Left lung (tissue), 10 donors: ENCODE measurements around the gene LYSMD2. TPM values are rescaled to one million over a fixed set of nuclear protein-coding genes. Genes with fewer than 3 reads are reported as not detected.
A peak's percentile ranks its signal among the peaks of the same experiment; 100 is the strongest.

ENCODE experiments used
- ATAC-seq: fragments of 200-7000 bp; cut with Tn5 transposase; one replicate; pipeline ENCODE4 v1.9.1; 2020; ENCODE audit warnings: moderate library complexity
- DNase-seq, 4 donors: peaks; one replicate each; pipeline ENCODE4 v3.0.0-alpha.2; 2013 to 2020
- H3K27ac ChIP-seq, 2 donors: fragments of 200-600 bp; sonication (generic) in 1 of 2; one replicate each; pipeline versions ENCODE4 v1.5.0 to v1.8.0; 2020 to 2021
- H3K27me3 ChIP-seq, 2 donors: fragments of 200-600 bp; sonication (generic) in 1 of 2; one replicate each; pipeline versions ENCODE4 v1.5.0 to v1.8.0; 2020 to 2021
- H3K36me3 ChIP-seq, 2 donors: fragments of 200-600 bp; sonication (generic) in 1 of 2; one replicate each; pipeline versions ENCODE4 v1.5.0 to v1.8.0; 2020 to 2021
- H3K4me1 ChIP-seq, 2 donors: fragments of 200-600 bp; one replicate each; pipeline ENCODE4 v1.8.0; 2021
- H3K4me3 ChIP-seq, 2 donors: fragments of 200-600 bp; sonication (generic) in 1 of 2; one replicate each; pipeline versions ENCODE4 v1.5.0 to v1.8.0; 2020 to 2021; ENCODE audit warnings: mild to moderate bottlenecking in 1 of 2
- H3K9me3 ChIP-seq, 2 donors: fragments of 200-600 bp; sonication (generic) in 1 of 2; one replicate each; pipeline versions ENCODE4 v1.5.0 to v1.8.0; 2020 to 2021
- CTCF ChIP-seq, 2 donors: fragments of 200-600 bp; sonication (generic) in 1 of 2; IDR thresholded peaks; one replicate each; pipeline versions ENCODE4 v1.5.0 to v1.8.0; 2021; ENCODE audit warnings: antibody characterized with exemption in 2 of 2
- intact Hi-C, 2 donors: fragments of 100-400 bp; cut with DNase I; formaldehyde crosslinking; loops; one replicate each; pipeline versions ENCODE4 v1.11.2 to v1.14.2; 2022
- polyA plus RNA-seq, 6 donors: library from polyadenylated mRNA; unstranded; fragments of 120-200 nt; gene quantifications; one replicate each; pipeline ENCODE4 v1.2.1, GENCODE V29; 2013; ENCODE audit not compliant: insufficient read length in 6 of 6
- total RNA-seq, 2 donors: library from RNA; stranded (reverse); fragmentation: NEBNext Ultra II Directional; extraction: Animal tissue kit (Norgen Biotek cat#: 25700); gene quantifications; one replicate each; pipeline ENCODE4 v1.2.1, GENCODE V29; 2021
- donor health status: DM: no; HTN: yes; CAD: no.
- donor health status: DM: no; HTN: no; CAD: no.

The LYSMD2 gene
- total and polyA plus RNA-seq, 8 donors = 5.2 to 19.6 (median 6.0) TPM

GRCh38 chr15:51736751-51737521, 519 bp downstream of the LYSMD2 start:
- no peaks in the 10 kb centered on the region for H3K9me3 ChIP-seq
- no peaks in the 10 kb centered on the region for H3K27me3 ChIP-seq
- TF ChIP-seq CTCF (IDR thresholded peaks at IDR 0.05) = no peak
- H3K27ac ChIP-seq = peak overlapping the region; percentile 82 to 91
- H3K36me3 ChIP-seq = no peaks in the 10 kb centered on the region
- peak overlapping the region; percentile 66 to 82 for H3K4me3 ChIP-seq
- DNase-seq (peak in 3 of 4 donors; percentile 31 to 87 (median 61)), ATAC-seq (peak; percentile 60)
- H3K4me1 ChIP-seq = peaks cover 5 to 47% of the 10 kb centered on the region in 2 donors
- intact Hi-C loops = no loop called here

GRCh38 chr15:51736069-51736468, 1.4 kb downstream of the LYSMD2 start:
- ATAC-seq (no peak), DNase-seq (no peak)
- Histone ChIP-seq H3K9me3 (no peaks in the 10 kb centered on the region), H3K36me3 (no peaks in the 10 kb centered on the region), H3K4me3 (peak overlapping the region in 1 of 2 donors; percentile 82), H3K4me1 (peaks cover 10 to 56% of the 10 kb centered on the region in 2 donors), H3K27me3 (no peaks in the 10 kb centered on the region), H3K27ac (no peak overlapping the region)
- intact Hi-C loops = no loop called here
- TF ChIP-seq CTCF (IDR thresholded peaks at IDR 0.05) = no peak

- peaks cover 15 to 63% of the 10 kb centered on the region in 2 donors for H3K4me1 ChIP-seq
- H3K27ac ChIP-seq = no peak overlapping the region
- H3K4me3 ChIP-seq = peak overlapping the region in 1 of 2 donors; percentile 82
- no peak for DNase-seq
- TF ChIP-seq CTCF (IDR thresholded peaks at IDR 0.05) = no peak
- ATAC-seq = no peak
- H3K9me3 ChIP-seq = no peaks in the 10 kb centered on the region
- no peaks in the 10 kb centered on the region for H3K27me3 ChIP-seq
- H3K36me3 ChIP-seq = no peaks in the 10 kb centered on the region
- intact Hi-C loops = no loop called here
Measured at GRCh38 chr15:51735228-51736010, 2.0 kb downstream of the LYSMD2 start.

GRCh38 chr15:51732646-51733045, 4.8 kb downstream of the LYSMD2 start:
- peak overlapping the region; percentile 83 to 93 for H3K27ac ChIP-seq
- H3K4me1 ChIP-seq = peaks cover 15 to 57% of the 10 kb centered on the region in 2 donors
- no peak overlapping the region for H3K4me3 ChIP-seq
- intact Hi-C loops = no loop called here
- H3K27me3 ChIP-seq = no peaks in the 10 kb centered on the region
- TF ChIP-seq CTCF (IDR thresholded peaks at IDR 0.05) = no peak
- no peaks in the 10 kb centered on the region for H3K36me3 ChIP-seq
- DNase-seq (no peak), ATAC-seq (no peak)
- no peaks in the 10 kb centered on the region for H3K9me3 ChIP-seq
